ENCODE measurements around the gene PCBP3.

PCBP3 gene

GRCh38 chr21:45778686-45779085 is 135.2 kb downstream of the PCBP3 start:
- DNase-seq (ENCODE audit: low read depth in 2 of 3, low spot score in 2 of 3), result no peak

DNA sequence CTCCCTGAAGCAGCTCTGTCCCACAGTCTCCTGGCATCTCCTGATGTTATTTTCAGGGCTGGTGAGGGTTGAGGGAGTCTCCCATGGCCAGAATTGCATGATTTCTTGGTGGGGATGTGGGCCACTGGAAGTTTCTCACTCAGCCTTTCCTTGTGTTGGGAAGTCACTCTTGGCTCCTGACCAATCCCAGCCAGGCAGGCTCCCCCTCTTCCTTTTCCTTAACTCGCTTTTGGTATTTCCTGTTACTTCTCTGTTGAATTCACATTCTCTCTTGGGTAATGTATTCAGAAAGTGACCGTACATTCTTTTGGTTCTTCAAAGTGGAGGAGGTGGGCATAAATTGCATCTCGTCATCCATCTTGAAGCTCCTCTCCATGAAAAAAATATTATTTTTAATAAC is 135.7 kb downstream of the PCBP3 start:
- DNase-seq (ENCODE audit: low read depth in 2 of 3, low spot score in 2 of 3), result no peak

GRCh38 chr21:45780647-45781046 is 137.1 kb downstream of the PCBP3 start:
- no peak for DNase-seq (ENCODE audit: low read depth in 2 of 3, low spot score in 2 of 3)

- no peak for DNase-seq (ENCODE audit: low read depth in 2 of 3, low spot score in 2 of 3)
These were observed 138.2 kb downstream of the PCBP3 start for GRCh38 chr21:45781741-45782140.

GRCh38 chr21:45786660-45787059 is 143.1 kb downstream of the PCBP3 start:
- no peak for DNase-seq (ENCODE audit: low read depth in 2 of 3, low spot score in 2 of 3)

DNA sequence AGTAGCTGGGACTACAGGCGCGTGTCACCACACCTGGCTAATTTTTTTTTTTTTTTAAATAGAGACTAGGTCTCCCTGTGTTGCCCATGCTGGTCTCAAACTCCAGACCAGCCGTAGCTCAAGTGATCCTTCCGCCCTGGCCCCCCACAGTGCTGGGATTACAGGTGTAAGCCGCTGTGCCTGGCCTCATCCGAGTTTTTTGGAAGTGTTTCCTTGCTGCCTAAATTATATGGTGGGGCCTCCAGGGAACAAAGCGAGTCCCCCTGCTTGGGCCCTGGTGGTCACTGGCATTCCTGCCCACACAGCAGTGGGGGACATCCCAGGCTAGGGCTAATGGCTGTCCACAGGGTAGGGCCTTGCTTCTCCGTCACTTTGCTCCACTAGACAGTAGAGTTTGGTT is 143.8 kb downstream of the PCBP3 start:
- no peak for DNase-seq (ENCODE audit: low read depth in 2 of 3, low spot score in 2 of 3)

GRCh38 chr21:45788198-45788597 is 144.7 kb downstream of the PCBP3 start:
- DNase-seq (ENCODE audit: low read depth in 2 of 3, low spot score in 2 of 3), result no peak

DNA sequence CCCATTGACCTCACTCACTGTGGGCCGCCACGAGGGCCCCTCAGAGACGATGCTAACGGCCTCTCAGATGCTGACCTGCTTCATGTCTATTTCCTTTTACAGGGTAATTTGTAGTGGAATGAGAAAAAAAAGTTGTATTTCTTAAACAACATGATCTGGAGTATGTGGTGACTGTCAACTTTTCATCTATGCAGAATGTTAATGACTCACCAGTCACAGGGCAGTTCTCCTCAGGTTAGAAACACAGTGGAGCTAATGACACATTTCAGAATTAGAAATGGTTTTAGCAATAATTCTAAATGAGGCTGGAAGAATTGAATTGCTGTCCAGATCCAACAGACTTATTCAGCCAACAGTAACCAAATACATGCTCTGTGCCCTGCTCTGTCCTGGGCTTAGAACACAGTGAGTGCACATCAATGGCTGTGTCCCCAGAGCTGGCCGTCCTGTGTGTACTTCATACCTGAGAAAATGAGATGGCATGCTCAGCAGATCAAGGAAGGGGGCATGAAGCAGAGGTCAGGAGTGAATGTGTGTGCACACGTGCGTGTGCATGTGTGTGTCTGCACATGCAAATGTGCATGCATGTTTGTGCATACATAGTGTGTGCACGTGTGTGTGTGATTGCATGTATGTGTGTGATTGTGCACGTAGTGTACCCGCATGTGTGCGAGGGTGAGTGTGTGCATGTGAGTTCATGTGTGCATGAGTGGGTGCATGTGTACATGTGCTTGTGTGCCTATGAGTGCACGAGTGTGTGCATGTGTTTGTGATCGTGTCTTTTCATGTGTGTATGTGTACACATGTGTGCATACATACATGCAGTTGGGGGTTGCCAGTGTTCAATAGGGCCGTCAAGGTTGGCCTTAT is 145.3 kb downstream of the PCBP3 start:
- DNase-seq (ENCODE audit: low read depth in 2 of 3, low spot score in 2 of 3), result no peak

- DNase-seq (ENCODE audit: low read depth in 2 of 3, low spot score in 2 of 3), result no peak
These were observed 146.9 kb downstream of the PCBP3 start for GRCh38 chr21:45790427-45790826.

DNA sequence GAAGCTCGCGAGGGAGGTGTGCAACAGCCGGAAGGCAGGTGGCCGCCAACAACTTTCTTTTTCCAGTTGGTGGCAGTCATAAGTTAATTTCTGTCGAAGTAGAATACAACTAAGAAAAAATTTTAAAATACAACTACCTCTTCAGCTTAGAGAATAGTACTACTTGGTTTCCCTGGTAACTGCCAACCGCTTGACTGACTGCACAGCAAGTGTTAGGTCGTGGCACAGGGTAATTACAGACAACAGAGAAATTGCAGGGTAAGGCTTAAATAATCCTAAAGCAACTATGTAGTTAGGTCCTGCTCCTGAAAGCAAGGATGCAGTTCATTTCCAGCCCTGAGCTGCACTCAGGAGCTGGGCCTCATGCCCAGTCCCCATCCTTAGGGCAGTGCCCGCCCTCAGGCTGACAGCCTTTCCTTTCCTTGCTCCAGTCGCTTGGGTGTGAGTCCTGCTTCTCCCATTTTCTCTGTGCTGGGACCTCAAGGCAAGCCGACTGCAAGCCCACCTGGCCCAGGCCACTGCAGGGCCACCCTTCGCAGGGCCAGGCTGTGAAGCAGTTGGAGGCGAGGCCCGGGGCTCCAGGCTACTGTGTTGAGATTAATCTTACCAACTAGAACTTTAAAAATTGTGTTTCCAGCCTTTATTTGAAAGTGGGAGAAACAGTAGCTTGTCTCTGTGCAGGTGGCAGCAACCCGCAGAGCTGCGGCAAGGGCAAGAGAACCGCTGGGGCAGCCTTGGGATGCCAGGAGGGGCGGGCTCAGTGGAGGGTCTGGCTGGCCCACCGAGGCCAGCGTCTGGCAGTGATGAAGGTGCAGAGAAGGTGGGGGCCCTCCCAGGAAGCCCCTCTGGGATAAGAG is 148.3 kb downstream of the PCBP3 start:
- no peak for DNase-seq (ENCODE audit: low read depth in 2 of 3, low spot score in 2 of 3)

GRCh38 chr21:45792682-45793383 is 149.3 kb downstream of the PCBP3 start:
- no peak for DNase-seq (ENCODE audit: low read depth in 2 of 3, low spot score in 2 of 3)

- DNase-seq (ENCODE audit: low read depth in 2 of 3, low spot score in 2 of 3), result no peak
These were observed 150.5 kb downstream of the PCBP3 start for GRCh38 chr21:45794027-45794426.

DNA sequence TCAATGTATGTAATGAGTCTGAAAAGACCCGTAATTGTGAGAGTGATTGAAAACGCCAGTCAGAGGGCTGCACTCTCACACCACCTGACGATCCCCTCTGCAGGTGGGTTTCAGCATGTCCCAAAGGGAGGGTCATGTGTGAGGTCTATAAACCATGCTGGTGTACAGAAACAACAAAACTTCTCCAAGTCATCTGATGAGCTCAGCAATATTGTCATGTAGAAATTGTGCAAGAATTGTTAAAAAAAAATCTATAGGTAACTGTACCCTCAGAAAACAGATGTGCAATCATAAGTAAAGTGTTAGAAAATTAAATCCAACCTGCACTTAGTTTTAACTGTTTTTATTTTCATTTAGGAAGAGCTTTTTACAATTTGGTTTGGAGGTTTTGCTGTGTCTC is 152.5 kb downstream of the PCBP3 start:
- no peak for DNase-seq (ENCODE audit: low read depth in 2 of 3, low spot score in 2 of 3)

DNA sequence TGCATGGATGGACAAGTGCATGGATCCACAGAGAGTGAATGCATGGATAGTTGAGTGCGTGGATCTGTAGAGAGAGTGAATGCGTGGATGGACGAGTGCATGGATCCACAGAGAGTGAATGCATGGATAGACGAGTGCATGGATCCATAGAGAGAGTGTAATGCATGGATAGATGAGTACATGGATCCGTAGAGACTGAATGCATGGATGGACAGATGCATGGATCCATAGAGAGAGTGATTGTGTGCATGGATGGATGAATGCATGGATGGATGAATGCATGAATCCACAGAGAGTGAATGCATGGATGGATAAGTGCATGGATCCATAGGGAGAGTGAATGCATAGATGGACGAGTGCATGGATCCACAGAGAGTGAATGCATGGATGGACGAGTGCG is 153.8 kb downstream of the PCBP3 start:
- DNase-seq (ENCODE audit: low read depth in 2 of 3, low spot score in 2 of 3), result no peak

GRCh38 chr21:45799765-45800338 is 156.3 kb downstream of the PCBP3 start:
- DNase-seq (ENCODE audit: low read depth in 2 of 3, low spot score in 2 of 3), result no peak

DNA sequence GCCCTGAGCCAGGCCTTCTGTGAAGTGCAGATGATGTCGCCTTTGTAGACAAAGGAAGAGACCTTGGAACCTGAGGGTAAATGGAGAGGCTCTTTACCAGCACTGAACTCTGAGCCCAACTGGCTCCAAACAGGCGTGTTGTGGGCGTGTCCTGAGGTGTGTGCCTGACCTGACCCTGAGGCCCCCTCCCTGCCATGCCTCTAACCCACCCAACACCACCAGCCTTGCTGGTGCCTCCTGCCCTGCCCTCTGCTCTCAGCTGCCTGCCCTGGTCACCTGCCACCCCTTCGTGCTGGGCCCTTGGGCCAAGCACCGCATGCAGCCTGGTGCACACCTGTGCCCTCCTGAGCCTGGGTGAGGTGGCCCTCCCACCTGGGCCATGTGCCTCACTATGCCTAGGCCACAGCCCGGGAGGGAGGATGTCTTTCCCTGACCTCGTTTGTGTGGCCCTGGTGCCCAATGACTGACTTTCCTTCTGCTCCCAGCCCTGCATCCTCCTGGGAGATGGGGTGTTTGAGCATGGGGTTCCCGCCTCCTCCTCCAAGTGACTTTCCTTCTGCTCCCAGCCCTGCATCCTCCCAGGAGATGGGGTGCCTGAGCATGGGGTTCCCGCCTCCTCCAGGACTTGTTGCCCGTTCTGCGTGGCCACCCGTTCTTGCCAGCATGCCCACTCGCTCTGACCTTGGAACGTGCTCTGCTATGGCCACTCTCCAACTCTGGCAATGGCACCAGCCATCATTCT is 157.0 kb downstream of the PCBP3 start:
- DNase-seq (ENCODE audit: low read depth in 2 of 3, low spot score in 2 of 3), result no peak

DNA sequence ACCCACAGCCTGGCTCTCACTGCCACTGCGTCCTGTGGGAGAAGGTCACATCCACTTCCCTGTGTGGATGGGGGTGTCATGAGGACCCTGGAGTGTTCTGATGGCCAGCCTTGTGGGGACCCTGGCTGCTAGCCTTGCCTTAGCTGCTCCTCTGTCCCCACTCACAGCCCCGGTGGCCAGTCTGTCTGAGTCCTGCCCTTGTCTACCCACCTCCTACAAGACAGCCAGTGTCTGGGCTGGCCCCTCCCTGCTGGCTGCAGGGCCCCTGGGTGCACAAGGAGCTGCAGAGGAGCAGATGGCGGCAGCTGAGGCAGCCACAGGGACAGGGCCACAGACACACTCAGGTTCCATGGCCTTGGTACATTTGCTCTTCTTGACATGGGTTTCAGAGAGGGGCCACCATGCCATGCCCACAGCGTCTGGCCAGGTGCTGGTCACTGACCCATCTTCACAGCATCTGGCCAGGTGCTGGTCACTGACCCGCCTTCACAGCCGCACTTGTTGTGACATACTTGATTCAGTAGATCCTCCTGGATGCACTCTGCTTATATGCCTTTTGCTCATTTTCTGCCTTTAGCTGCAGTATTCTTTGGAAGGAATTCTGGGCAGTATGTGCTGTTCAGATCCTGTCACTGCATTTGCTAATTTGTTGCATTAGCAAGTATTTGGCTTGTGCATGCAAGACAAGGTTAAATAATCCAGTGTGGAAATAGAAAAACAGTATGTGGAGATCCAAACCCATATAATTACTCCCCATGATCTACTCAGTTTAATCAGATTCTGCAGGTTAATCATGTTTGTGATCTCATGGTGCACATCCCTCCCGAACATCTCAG is 157.8 kb downstream of the PCBP3 start:
- DNase-seq (ENCODE audit: low read depth in 2 of 3, low spot score in 2 of 3), result no peak

DNA sequence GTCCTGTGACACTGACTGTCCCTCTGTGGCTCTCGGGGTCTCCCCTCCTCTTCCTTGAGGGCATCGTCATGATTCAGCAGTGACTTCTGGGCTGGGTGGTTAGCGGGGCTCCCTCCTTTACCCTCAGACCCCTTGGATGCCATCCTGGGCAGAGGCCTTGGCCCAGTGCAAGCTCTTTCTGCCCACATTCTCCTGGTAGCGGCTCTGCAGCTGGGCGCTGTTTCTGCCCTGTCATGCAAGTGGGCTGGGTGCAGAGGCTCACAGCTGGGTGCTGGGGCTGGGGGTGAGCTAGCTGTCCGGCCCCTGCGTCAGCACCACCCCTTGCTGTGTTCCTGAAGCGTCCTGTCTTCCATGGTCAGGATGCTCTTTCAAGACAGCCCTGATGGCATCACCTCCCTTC is 158.5 kb downstream of the PCBP3 start:
- no peak for DNase-seq (ENCODE audit: low read depth in 2 of 3, low spot score in 2 of 3)

- DNase-seq (ENCODE audit: low read depth in 2 of 3, low spot score in 2 of 3), result no peak
These were observed 158.9 kb downstream of the PCBP3 start for GRCh38 chr21:45802425-45802824.

All from activated CD8-positive, alpha-beta memory T cell treated with anti-CD3 and anti-CD28 coated beads for 48 hours (primary cell).